Esophagus mucosa (tissue), 1 donor: ENCODE results near the gene PIK3C2G. TPM values are rescaled to one million over a fixed set of nuclear protein-coding genes. Genes with fewer than 3 reads are reported as not detected.

ENCODE experiments used
- ATAC-seq: fragments of 200-7000 bp; cut with Tn5 transposase; one replicate; pipeline ENCODE4 v1.9.1; 2020
- total RNA-seq: library from RNA; stranded (reverse); gene quantifications from one replicate; pipeline ENCODE4 v1.2.4, GENCODE V29; 2023
- donor health status: DM: yes; HTN: yes; CAD: no.

The PIK3C2G gene
- total RNA-seq, 1 donor from 2014 or later: 5.8 TPM

DNA sequence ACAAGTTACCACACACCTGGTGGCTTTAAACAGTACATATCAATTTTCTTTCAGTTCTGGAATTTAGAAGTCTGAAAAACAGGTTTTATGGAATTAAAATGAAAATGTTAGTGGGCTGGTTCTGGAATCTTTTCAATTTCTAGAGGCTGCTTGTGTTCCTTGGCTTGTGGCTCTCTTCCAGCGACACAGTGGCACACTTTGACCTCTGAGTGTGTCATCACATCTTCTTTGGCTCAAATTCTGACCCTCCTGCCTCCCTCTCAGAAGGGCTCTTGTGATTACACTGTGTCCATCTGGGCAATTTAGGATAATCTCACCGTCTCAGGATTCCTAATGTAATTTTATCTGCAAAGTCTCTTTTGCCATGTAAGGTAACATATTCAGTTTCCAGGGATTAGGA, 306.5 kb downstream of the PIK3C2G start:
- ATAC-seq: no peak

DNA sequence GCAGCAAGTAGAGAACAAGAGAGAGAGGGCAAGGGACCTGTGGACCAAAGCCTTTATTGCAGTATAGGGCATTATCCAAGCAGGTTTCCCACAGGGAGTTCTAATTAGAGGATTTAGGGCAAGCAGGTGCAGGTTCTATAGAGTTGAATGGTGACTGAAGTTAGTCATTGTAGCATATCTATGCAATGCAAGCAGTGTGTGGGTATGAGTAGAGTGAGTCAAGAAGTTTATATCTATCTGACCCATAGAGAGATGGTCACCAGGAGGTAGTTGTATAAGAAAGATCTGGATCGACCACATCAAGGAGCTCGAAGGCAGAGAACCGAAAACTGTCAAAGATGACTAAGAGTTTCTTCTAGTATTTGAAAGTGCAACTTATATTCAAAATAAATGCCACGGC, 309.2 kb downstream of the PIK3C2G start:
- no peak for ATAC-seq

DNA sequence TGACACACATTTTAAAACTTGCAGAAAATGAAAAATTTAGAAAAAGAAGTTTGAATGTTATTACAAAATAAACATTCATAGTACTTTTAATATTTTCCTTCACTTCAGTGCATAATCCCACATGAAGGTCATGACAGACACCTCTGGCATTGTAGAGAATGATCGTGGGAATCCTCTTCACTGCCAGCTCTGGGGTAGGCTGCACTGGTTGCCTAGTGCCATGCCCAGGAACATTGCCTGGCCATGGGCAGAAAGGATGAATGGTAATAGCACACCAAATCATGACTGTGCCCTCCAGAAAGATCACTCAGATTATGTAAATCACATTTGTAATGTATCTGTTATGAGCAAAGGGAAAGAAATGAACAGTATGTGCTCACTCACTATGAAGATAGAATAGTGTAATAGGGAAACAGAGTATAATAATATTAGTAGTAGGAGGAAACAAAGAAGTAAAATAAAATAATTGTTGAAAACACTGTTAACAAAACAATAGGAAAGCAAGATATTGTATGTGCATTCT, 314.8 kb downstream of the PIK3C2G start:
- ATAC-seq: peak; percentile 39

DNA sequence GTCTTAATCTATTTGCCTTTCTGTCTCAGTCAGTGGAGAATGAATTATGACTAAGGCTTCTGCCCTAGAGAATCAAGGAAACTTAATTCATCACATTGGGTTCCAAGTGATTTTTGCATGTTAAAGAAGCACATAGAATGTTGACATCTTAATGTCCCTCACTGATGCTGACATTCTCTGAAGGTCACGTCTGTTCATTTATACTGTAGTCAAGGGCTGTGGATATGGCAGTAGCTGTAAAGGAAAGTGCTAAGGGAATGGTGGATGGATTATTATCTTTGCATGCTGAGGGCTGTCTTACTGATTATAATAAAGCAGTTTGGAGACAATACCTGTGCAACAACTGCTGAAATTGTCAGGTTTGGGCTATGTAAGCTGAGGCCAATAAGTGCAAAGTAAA, 315.3 kb downstream of the PIK3C2G start:
- ATAC-seq: no peak

- ATAC-seq: peak; percentile 57
Observed at GRCh38 chr12:18578191-18578590, 316.9 kb downstream of the PIK3C2G start.

GRCh38 chr12:18580291-18580690, 319.0 kb downstream of the PIK3C2G start:
- ATAC-seq: no peak

GRCh38 chr12:18580706-18581105, 319.4 kb downstream of the PIK3C2G start:
- no peak for ATAC-seq

- no peak for ATAC-seq
Observed at GRCh38 chr12:18581232-18581962, 320.1 kb downstream of the PIK3C2G start.

DNA sequence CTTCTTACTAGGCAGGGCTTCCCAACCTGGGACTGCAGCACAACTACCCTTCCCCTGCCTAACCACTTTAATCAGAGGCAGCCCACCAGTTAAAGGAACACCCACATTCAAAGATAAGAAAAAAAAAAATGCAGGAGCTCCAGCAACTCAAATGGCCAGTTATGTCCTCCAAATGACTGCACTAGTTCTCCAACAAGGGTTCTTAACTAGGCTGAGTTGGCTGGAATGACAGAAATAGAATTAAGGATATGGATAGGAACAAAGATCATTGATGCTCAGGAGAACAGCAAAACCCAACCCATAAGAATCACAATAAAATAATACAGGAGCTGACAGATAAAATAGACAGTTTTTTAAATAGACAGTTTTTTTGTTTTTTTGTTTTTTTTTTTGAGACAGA, 322.3 kb downstream of the PIK3C2G start:
- no peak for ATAC-seq

DNA sequence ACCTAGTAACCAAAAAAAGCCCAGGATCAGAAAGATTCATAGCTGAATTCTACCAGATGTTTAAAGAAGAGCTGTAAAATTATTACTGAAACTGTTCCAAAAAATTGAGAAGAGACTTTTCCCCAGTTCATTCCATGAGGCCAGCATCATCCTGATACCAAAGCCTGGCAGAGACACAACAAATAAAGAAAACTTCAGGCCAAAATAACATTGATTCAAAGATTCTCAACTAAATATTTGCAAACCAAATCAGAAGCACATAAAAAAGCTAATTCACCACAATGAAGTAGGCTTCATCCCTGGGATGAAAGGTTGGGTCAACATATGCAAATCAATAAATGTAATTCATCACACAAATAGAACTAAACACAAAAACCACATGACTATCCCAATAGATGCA, 325.3 kb downstream of the PIK3C2G start:
- ATAC-seq: no peak

GRCh38 chr12:18589316-18589715, 328.0 kb downstream of the PIK3C2G start:
- ATAC-seq: no peak

DNA sequence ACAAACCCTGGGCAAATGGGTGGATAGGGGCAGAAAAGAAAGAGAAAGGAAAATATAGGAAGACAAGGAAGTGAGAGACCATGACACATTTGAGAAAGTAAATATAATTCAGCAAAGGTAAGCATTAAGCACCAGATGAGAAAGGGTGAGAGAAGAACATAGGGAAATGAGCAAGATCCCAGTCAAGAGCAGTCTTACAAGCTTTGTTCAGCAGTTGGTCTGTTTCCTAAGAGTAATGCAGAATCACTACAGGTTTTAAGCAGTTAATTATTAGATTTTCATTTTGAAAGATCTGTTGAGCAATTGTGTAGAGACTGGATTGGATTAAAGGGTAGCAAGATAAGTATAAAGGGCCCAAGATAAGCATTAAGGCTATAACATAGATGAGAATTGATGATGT, 330.2 kb downstream of the PIK3C2G start:
- peak; percentile 72 for ATAC-seq

GRCh38 chr12:18595412-18595811, 334.1 kb downstream of the PIK3C2G start:
- ATAC-seq: no peak

DNA sequence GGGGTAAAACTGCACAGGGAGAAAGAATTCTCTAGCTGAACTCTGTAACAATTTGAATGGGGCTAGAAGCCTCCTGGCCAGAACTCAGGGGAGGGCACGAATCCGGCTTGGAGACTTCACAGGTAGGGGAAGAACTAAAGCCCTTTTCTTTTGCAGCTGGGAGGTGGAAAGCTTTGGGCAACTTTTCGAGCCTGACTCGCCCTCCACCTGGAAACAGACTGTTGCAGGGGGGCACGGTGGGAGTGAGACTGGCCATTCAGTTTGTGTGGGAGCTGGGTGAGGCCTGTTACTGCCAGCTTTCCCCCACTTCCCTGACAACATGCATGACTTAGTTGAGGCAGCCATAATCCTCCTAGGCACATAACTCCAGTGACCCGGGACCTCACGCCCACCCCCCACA, 340.6 kb downstream of the PIK3C2G start:
- no peak for ATAC-seq

DNA sequence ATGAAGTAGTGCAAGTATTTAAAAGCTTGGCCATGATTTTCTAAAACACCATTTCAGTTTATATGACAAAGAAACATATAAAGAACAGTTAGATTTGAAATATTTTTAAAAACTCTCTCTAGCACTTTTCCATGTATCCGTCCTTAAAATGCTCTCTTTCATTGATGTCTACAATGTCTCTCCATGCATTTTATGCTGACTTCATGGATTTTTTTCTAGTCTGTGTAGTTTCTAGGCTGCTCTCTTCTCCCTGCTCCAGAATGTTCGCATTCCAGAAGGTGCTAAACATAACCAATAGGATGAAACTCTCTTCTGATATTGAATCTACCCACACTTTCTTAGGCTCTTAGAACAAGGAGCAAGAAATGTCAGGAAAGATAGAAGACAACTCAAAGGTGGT, 351.7 kb downstream of the PIK3C2G start:
- ATAC-seq: no peak

GRCh38 chr12:18620986-18621385, 359.7 kb downstream of the PIK3C2G start:
- no peak for ATAC-seq

- ATAC-seq: no peak
Observed at GRCh38 chr12:18629445-18629844, 368.1 kb downstream of the PIK3C2G start.

DNA sequence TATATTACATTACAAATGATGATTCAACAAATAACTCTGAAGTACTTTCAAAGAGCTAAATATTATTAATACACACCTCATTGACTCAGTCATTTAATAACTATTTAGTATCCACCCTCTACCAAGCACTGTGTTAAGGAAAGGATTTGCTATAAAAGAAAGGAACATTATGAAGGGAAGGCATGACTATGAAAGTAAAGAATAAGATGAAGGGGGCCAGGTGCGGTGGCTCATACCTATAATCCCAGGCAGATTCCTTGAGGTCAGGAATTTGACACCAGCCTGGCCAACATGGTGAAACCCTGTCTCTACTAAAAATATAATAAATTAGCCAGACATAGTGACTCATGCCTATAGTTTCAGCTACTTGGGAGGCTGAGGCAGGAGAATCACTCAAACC, 368.6 kb downstream of the PIK3C2G start:
- peak; percentile 64 for ATAC-seq

DNA sequence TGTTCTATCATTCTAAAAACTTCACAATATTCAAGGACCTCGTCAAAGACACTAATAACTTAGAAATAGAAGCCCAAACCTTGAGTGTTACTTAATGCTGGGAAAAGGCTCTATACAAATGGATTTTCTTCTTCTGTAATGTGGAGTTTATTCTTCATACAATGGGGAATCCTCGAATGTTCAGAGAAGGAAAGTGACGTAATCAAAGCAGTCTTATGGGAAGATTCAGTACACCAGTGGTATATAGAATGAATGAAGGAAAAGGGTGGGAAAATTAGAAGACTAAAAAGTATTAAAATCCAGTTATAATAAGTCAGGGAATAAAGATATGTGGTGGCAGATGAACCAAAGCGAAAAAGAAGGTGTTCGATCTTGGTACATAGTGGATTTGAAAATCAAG, 370.0 kb downstream of the PIK3C2G start:
- ATAC-seq: no peak

DNA sequence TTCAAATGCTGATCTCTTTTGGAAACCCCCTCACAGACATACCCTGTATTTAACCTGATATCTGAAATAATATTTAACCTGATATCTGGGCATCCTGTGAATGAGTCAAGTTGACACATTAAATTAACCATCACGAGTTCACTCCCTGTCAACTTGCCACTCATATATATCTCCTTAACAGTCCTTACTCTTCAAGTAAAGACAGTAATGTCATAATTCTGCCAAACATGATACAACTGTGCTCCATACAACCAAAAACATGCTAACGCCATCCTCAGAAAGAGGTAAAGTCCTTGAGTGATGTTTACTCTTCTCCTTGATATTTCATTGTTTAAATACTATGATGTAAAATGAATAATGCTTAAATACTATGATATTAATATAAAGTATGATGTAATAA, 371.5 kb downstream of the PIK3C2G start:
- ATAC-seq: no peak

DNA sequence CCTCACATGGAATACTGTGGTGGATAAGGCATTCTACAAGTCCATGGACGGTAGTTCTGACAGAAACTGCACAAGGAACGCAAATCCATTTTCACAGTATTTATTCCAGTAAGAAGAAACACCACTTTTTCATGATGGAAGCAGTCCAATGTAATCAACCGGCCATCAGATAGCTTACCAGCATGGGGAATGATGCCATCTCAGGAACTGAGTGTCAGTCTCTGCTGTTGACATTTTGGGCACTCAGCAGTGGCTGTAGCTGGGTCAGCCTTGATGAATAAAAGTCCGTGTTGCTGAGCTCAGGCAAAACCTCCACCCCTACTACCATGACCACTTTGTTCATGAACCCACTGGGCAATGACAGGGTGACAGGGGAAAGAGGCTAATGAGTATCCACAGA, 373.1 kb downstream of the PIK3C2G start:
- ATAC-seq: no peak

- no peak for ATAC-seq
Observed at GRCh38 chr12:18640321-18640955, 379.1 kb downstream of the PIK3C2G start.

DNA sequence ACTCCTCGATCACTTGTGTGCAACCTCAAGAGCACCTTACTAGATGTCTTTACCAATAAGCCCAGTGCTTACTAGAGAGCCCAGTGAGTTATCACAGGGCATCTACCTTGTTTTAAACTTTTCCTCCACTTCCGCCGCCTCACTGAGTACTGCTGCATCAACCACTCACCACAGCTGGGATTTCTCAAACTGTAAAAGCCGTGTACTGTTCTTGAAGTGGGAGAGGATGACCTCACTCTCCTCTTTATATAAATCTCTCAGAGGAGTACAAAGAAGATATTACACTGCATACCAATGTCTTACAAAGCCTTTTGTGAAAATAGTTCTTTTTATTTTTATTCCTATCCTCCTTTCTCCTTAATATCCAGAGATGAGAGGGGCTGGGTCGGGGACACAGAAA, 382.4 kb downstream of the PIK3C2G start:
- ATAC-seq: no peak

DNA sequence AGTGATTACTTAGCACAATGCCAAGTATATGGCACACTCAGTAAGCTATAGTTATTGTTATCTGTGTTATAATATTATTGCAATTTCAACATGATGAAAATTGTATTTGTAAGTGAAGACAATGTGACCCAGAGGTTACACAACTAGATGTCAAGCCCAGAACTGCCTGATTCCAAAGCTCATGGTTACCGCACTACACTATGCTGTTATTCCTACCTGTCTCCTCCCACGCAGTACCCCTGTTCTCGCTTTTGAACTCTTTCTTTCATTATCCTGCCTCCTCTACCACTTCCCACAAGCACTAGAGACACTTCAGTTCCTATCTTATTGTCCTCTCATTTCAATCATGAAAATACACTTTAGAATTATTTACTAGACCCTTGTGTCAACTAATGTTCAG, 383.2 kb downstream of the PIK3C2G start:
- ATAC-seq: no peak
